ENCODE data around the gene TACC2.
"Not testable (repeated sequence)": the region's sequence is repeated elsewhere in the genome, so short reads cannot be mapped to it uniquely, and the experiment has no call there.

The TACC2 gene

GRCh38 chr10:122099562-122099961 is 110.6 kb downstream of the TACC2 start:
- Mint-ChIP-seq H3K27me3 (no peaks in the 10 kb centered on the region), H3K4me1 (ENCODE audit: low read depth) (no peaks in the 10 kb centered on the region), H3K9me3 (no peaks in the 10 kb centered on the region), H3K27ac (no peak overlapping the region), H3K4me3 (no peak overlapping the region), H3K36me3 (ENCODE audit: low read depth) (no peaks in the 10 kb centered on the region)

GRCh38 chr10:122102146-122102868 is 113.3 kb downstream of the TACC2 start:
- H3K9me3 Mint-ChIP-seq, result no peaks in the 10 kb centered on the region
- no peaks in the 10 kb centered on the region for H3K27me3 Mint-ChIP-seq
- H3K4me3 Mint-ChIP-seq, result no peak overlapping the region
- no peaks in the 10 kb centered on the region for H3K36me3 Mint-ChIP-seq (ENCODE audit: low read depth)
- H3K27ac Mint-ChIP-seq, result no peak overlapping the region
- H3K4me1 Mint-ChIP-seq (ENCODE audit: low read depth), result no peaks in the 10 kb centered on the region

GRCh38 chr10:122102869-122103525 is 114.0 kb downstream of the TACC2 start:
- H3K36me3 Mint-ChIP-seq (ENCODE audit: low read depth), result no peaks in the 10 kb centered on the region
- H3K27me3 Mint-ChIP-seq, result no peaks in the 10 kb centered on the region
- H3K27ac Mint-ChIP-seq, result no peak overlapping the region
- H3K4me1 Mint-ChIP-seq (ENCODE audit: low read depth), result no peaks in the 10 kb centered on the region
- no peaks in the 10 kb centered on the region for H3K9me3 Mint-ChIP-seq
- no peak overlapping the region for H3K4me3 Mint-ChIP-seq

GRCh38 chr10:122103592-122103991 is 114.6 kb downstream of the TACC2 start:
- no peak overlapping the region for H3K4me3 Mint-ChIP-seq
- no peaks in the 10 kb centered on the region for H3K4me1 Mint-ChIP-seq (ENCODE audit: low read depth)
- no peaks in the 10 kb centered on the region for H3K9me3 Mint-ChIP-seq
- no peak overlapping the region for H3K27ac Mint-ChIP-seq
- no peaks in the 10 kb centered on the region for H3K27me3 Mint-ChIP-seq
- H3K36me3 Mint-ChIP-seq (ENCODE audit: low read depth), result no peaks in the 10 kb centered on the region

- not testable (repeated sequence) for H3K4me3 Mint-ChIP-seq; H3K36me3 Mint-ChIP-seq (ENCODE audit: low read depth); H3K9me3 Mint-ChIP-seq; H3K27ac Mint-ChIP-seq; H3K4me1 Mint-ChIP-seq (ENCODE audit: low read depth)
- peaks cover 26% of the 10 kb centered on the region for H3K27me3 Mint-ChIP-seq
These were observed 119.8 kb downstream of the TACC2 start for GRCh38 chr10:122108786-122109185.

- H3K4me3 Mint-ChIP-seq, result no peak overlapping the region
- H3K27ac Mint-ChIP-seq, result no peak overlapping the region
- peaks cover 49% of the 10 kb centered on the region for H3K27me3 Mint-ChIP-seq
- no peaks in the 10 kb centered on the region for H3K36me3 Mint-ChIP-seq (ENCODE audit: low read depth)
- peaks cover 4% of the 10 kb centered on the region for H3K4me1 Mint-ChIP-seq (ENCODE audit: low read depth)
- no peaks in the 10 kb centered on the region for H3K9me3 Mint-ChIP-seq
These were observed 123.2 kb downstream of the TACC2 start for GRCh38 chr10:122112021-122112616.

GRCh38 chr10:122112625-122113160 is 123.7 kb downstream of the TACC2 start:
- H3K4me3 Mint-ChIP-seq, result no peak overlapping the region

GRCh38 chr10:122113161-122113944 is 124.4 kb downstream of the TACC2 start:
- Mint-ChIP-seq H3K9me3 (no peaks in the 10 kb centered on the region), H3K27ac (no peak overlapping the region), H3K36me3 (ENCODE audit: low read depth) (no peaks in the 10 kb centered on the region), H3K4me1 (ENCODE audit: low read depth) (peaks cover 4% of the 10 kb centered on the region), H3K27me3 (peaks cover 53% of the 10 kb centered on the region), H3K4me3 (peak overlapping the region; percentile 22)

More at GRCh38 chr10:122112625-122113160, 123.7 kb downstream of the TACC2 start:
- no peak overlapping the region for H3K27ac Mint-ChIP-seq
- H3K4me1 Mint-ChIP-seq (ENCODE audit: low read depth), result peaks cover 4% of the 10 kb centered on the region
- H3K36me3 Mint-ChIP-seq (ENCODE audit: low read depth), result no peaks in the 10 kb centered on the region
- H3K9me3 Mint-ChIP-seq, result no peaks in the 10 kb centered on the region
- H3K27me3 Mint-ChIP-seq, result peaks cover 53% of the 10 kb centered on the region

GRCh38 chr10:122113945-122114747 is 125.2 kb downstream of the TACC2 start:
- no peak overlapping the region for H3K27ac Mint-ChIP-seq
- peaks cover 4% of the 10 kb centered on the region for H3K4me1 Mint-ChIP-seq (ENCODE audit: low read depth)
- peaks cover 53% of the 10 kb centered on the region for H3K27me3 Mint-ChIP-seq
- peak overlapping the region; percentile 22 for H3K4me3 Mint-ChIP-seq
- H3K9me3 Mint-ChIP-seq, result no peaks in the 10 kb centered on the region
- H3K36me3 Mint-ChIP-seq (ENCODE audit: low read depth), result no peaks in the 10 kb centered on the region

- H3K27me3 Mint-ChIP-seq, result peaks cover 44% of the 10 kb centered on the region
- no peak overlapping the region for H3K27ac Mint-ChIP-seq
- peaks cover 4% of the 10 kb centered on the region for H3K4me1 Mint-ChIP-seq (ENCODE audit: low read depth)
- H3K4me3 Mint-ChIP-seq, result no peak overlapping the region
- no peaks in the 10 kb centered on the region for H3K36me3 Mint-ChIP-seq (ENCODE audit: low read depth)
- H3K9me3 Mint-ChIP-seq, result no peaks in the 10 kb centered on the region
These were observed 126.9 kb downstream of the TACC2 start for GRCh38 chr10:122115874-122116273.

- Mint-ChIP-seq H3K36me3 (ENCODE audit: low read depth) (no peaks in the 10 kb centered on the region), H3K4me3 (no peak overlapping the region), H3K27me3 (peaks cover 39% of the 10 kb centered on the region), H3K4me1 (ENCODE audit: low read depth) (peaks cover 4% of the 10 kb centered on the region), H3K27ac (no peak overlapping the region), H3K9me3 (no peaks in the 10 kb centered on the region)
These were observed 127.4 kb downstream of the TACC2 start for GRCh38 chr10:122116331-122116730.

GRCh38 chr10:122117475-122117874 is 128.5 kb downstream of the TACC2 start:
- Mint-ChIP-seq H3K9me3 (no peaks in the 10 kb centered on the region), H3K27ac (no peak overlapping the region), H3K27me3 (peaks cover 29% of the 10 kb centered on the region), H3K36me3 (ENCODE audit: low read depth) (no peaks in the 10 kb centered on the region), H3K4me3 (no peak overlapping the region), H3K4me1 (ENCODE audit: low read depth) (peaks cover 4% of the 10 kb centered on the region)

GRCh38 chr10:122120008-122120744 is 131.2 kb downstream of the TACC2 start:
- no peak overlapping the region for H3K27ac Mint-ChIP-seq
- no peaks in the 10 kb centered on the region for H3K4me1 Mint-ChIP-seq (ENCODE audit: low read depth)
- H3K9me3 Mint-ChIP-seq, result no peaks in the 10 kb centered on the region
- peaks cover 16% of the 10 kb centered on the region for H3K27me3 Mint-ChIP-seq
- no peaks in the 10 kb centered on the region for H3K36me3 Mint-ChIP-seq (ENCODE audit: low read depth)
- no peak overlapping the region for H3K4me3 Mint-ChIP-seq
